Epithelial cell of proximal tubule (primary cell): ENCODE data around the gene RNASE8. TPM values are rescaled to one million over a fixed set of nuclear protein-coding genes. Genes with fewer than 3 reads are reported as not detected.

Experiments
- DNase-seq: peaks from one replicate; pipeline ENCODE4 v3.0.0-alpha.2; 2011; ENCODE audit warnings: low read depth
- H3K4me3 ChIP-seq: 2 replicates; pipeline ENCODE4 v1.5.1; 2011; ENCODE audit warnings: low read depth, mild to moderate bottlenecking, low read length
- total RNA-seq: library from RNA; depleted of rRNA; stranded (reverse); fragments of >200 nt; gene quantifications from 2 replicates; pipeline ENCODE4 v1.2.3, GENCODE V29; 2015
- TF ChIP-seq, protein P1 (sequence below): conservative IDR thresholded peaks from 2 replicates; pipeline ENCODE4 v1.5.1; 2012; ENCODE audit warnings: low read depth, mild to moderate bottlenecking, low read length

Gene RNASE8
- total RNA-seq, 1 donor from 2014 or later, result not detected

DNA sequence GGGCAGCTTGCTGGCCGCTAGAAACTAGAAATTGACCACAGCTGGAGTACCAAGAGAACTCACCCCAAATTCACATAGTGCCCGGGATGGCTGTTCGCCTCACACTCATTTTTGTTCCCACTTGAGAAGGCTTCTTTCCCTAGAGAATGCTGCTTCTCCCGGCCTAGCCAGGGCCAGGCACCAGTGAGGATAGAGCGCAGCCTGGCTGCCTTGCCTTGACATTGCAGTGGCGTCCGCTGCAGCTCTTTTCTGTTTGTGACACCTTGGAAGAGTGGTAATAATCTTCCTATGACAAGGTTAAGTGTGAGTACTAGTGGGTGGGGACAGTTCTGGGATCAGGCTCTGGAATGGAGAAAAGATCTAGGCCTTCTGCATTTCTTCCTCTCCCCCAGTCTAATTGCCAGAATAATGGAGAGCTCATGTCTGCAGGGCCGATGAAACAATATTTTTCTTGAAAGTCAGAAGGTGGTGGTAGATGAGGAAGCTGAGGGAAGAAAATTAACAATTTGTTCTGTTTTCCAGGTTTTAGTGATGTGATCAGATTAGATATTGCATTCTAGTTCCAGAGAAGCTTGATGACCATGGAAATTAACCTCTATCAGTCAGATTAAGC lies 46.9 kb downstream of the RNASE8 start:
- DNase-seq, result peak; percentile 43
- H3K4me3 ChIP-seq, result peak overlapping the region; percentile 73
- TF ChIP-seq, protein P1, sequence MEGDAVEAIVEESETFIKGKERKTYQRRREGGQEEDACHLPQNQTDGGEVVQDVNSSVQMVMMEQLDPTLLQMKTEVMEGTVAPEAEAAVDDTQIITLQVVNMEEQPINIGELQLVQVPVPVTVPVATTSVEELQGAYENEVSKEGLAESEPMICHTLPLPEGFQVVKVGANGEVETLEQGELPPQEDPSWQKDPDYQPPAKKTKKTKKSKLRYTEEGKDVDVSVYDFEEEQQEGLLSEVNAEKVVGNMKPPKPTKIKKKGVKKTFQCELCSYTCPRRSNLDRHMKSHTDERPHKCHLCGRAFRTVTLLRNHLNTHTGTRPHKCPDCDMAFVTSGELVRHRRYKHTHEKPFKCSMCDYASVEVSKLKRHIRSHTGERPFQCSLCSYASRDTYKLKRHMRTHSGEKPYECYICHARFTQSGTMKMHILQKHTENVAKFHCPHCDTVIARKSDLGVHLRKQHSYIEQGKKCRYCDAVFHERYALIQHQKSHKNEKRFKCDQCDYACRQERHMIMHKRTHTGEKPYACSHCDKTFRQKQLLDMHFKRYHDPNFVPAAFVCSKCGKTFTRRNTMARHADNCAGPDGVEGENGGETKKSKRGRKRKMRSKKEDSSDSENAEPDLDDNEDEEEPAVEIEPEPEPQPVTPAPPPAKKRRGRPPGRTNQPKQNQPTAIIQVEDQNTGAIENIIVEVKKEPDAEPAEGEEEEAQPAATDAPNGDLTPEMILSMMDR, result peak; percentile 100

DNA sequence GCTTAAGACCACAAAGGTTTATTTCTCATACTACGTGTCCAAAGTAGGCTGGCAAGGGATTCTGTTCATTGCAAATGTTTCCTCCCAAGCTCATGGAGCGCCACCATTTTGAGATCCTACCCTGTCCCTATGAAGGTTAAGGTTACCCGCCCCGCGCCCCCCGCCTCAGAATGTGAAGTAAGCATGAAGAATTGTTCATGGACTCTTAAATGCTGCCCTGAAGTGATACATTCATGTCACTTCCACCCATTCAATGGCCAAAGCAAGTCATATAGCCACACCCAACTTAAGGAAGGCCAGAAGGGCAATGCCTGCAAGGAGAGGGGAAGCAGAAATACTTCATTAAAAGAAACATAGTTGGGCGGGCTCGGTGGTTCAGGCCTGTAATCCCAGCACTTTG lies 47.5 kb downstream of the RNASE8 start:
- no peak overlapping the region for H3K4me3 ChIP-seq
- TF ChIP-seq, protein P1, result no peak
- DNase-seq, result no peak

DNA sequence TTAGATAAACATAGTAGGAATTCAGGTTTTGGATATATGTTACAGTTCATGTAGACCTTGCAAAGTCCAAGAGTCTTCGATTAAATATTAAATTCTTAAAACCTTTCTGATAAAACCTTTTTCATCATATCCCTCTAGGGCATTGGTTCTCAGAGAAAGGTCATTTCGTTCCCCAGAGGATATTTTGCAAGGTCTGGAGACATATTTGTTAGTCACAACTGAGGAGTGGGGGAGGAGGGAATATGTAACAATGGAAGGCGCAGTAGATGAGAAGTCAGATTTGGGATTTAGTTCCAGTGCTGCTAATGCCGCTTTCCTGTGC lies 48.5 kb downstream of the RNASE8 start:
- H3K4me3 ChIP-seq, result no peak overlapping the region
- DNase-seq, result no peak
- TF ChIP-seq, protein P1, result no peak

DNA sequence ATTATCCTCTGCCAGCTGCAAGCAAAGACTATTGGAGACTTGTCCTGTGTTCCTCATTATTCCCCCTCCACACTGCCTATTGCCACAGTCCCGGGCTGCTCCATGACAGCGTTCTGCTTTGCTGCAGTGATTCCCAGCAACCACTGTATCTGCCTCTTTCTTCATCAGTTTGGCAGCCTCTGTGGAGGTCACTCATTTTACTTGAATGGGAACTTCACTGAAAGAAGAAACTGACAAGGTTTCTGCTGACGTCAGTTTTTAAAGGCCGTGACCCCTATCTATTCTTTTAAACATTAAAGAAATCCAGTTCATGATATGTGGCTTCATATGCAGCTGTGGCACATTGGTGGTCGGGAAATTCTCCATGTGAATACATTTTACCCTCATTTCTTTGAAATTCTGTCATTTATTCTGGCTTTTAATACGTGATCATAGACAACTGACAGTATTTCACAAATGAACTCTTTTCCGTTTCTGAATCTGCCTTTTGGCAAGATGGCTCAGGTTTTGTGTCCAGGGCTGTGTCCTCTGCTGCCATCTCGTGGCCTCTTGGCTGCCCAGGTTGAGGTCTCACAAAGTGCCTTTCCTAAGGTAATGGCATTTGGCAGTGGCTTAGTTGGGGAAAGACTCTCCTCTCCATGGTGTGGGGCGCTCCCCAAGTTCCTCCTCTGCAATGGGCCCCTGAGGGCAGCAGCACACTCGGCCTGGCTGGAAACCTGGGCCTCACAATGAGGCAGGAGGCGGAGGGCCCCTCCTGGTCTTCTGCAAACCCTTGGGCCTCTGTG lies 49.1 kb downstream of the RNASE8 start:
- TF ChIP-seq, protein P1, result peak; percentile 95
- no peak overlapping the region for H3K4me3 ChIP-seq
- peak; percentile 48 for DNase-seq

DNA sequence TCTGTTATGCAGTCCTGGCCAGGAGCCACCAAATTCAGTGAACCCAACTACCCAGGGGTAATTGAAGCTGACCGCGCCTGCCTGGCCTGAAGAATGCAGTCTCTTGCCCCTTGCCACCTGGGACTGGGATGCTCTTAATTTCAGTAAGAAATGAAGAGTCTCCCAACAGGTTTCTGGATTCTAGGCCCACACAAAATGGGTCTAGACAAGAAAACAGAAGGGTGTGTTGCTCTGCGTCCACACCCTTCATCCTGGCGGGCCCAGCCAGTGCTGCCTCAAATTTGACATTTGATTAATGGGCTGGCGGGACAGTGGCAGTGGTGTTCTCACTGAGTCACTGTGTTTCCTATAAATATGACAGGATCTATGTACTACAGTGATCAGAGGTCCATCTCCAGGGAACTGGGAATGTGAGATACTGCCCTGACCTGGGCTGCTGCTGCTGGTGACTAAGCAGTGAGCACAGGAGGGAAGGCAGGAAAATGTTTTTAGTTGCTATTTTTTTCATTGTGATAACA lies 49.7 kb downstream of the RNASE8 start:
- no peak for DNase-seq
- TF ChIP-seq, protein P1, result no peak
- no peak overlapping the region for H3K4me3 ChIP-seq

Other genes starting within 250 kb of the RNASE8 start
- gene RNASE3, start 166.4 kb upstream of the RNASE8 start, total RNA-seq, result not detected in 2 replicates
- not detected in 2 replicates for gene RNASE2, start 102.3 kb upstream of the RNASE8 start, total RNA-seq
- gene METTL17, start 67.8 kb upstream of the RNASE8 start, total RNA-seq, result 63.5 and 118 TPM in 2 replicates
- not detected in 2 replicates for gene SLC39A2, start 58.5 kb upstream of the RNASE8 start, total RNA-seq
- 6.7 and 16.0 TPM in 2 replicates for gene NDRG2, start 32.8 kb upstream of the RNASE8 start, total RNA-seq
- gene TPPP2, start 27.6 kb upstream of the RNASE8 start, total RNA-seq, result not detected in 2 replicates
- not detected in 2 replicates for gene RNASE13, start 23.0 kb upstream of the RNASE8 start, total RNA-seq
- 0.86 TPM in 1 of 2 replicates, not detected in the other for gene RNASE7, start 15.5 kb upstream of the RNASE8 start, total RNA-seq
- 24.2 and 42.7 TPM in 2 replicates for gene ARHGEF40, start 12.5 kb downstream of the RNASE8 start, total RNA-seq
- 11.2 and 18.6 TPM in 2 replicates for gene ZNF219, start 40.8 kb downstream of the RNASE8 start, total RNA-seq
- gene TMEM253, start 43.2 kb downstream of the RNASE8 start, total RNA-seq, result 0.43 TPM in 1 of 2 replicates, not detected in the other
- not detected in 2 replicates for gene OR5AU1, start 98.2 kb downstream of the RNASE8 start, total RNA-seq
- gene HNRNPC, start 211.6 kb downstream of the RNASE8 start, total RNA-seq, result 755 and 938 TPM in 2 replicates
- gene RPGRIP1, start 222.3 kb downstream of the RNASE8 start, total RNA-seq, result 0.07 TPM in 1 of 2 replicates, not detected in the other